Urinary bladder (tissue), 4 donors: Measurements from ENCODE around the gene ME3. TPM values are rescaled to one million over a fixed set of nuclear protein-coding genes. Genes with fewer than 3 reads are reported as not detected.

Experiments
- DNase-seq: peaks from one replicate; pipeline ENCODE4 v3.0.0-alpha.2; 2015; ENCODE audit errors: extremely low spot score
- H3K27ac ChIP-seq: one replicate; pipeline ENCODE4 v1.5.1; 2013; ENCODE audit warnings: low read depth, mild to moderate bottlenecking, moderate library complexity
- H3K36me3 ChIP-seq: one replicate; pipeline ENCODE4 v1.6.1; 2013; ENCODE audit warnings: mild to moderate bottlenecking, moderate library complexity; ENCODE audit not compliant: insufficient read depth
- H3K4me1 ChIP-seq: one replicate; pipeline ENCODE4 v1.6.1; 2013; ENCODE audit warnings: mild to moderate bottlenecking, moderate library complexity; ENCODE audit not compliant: insufficient read depth
- H3K4me3 ChIP-seq: one replicate; pipeline ENCODE4 v1.5.1; 2013; ENCODE audit warnings: low read depth, low read length
- WGBS: extraction: QIAGEN DNeasy Blood & Tissue Kit; methylation state at CpG from one replicate; pipeline ENCODE4 v1.1.7; 2013; 5-methylcytosine and 5-hydroxymethylcytosine counted together
- polyA plus RNA-seq: library from polyadenylated mRNA; stranded (reverse); fragments of 200-250 nt; gene quantifications from one replicate; pipeline ENCODE4 v1.2.3, GENCODE V29; 2013
- total RNA-seq: library from RNA; depleted of rRNA; stranded (reverse); fragments of >200 nt; gene quantifications from one replicate; pipeline ENCODE4 v1.2.3, GENCODE V29; 2014
- donor health status: healthy with polysubstance abuse.
- donor health status: healthy.

The ME3 gene
- total and polyA plus RNA-seq, 2 donors = 17.6 to 52.2 TPM

GRCh38 chr11:86487671-86488070, 184.7 kb downstream of the ME3 start:
- no peaks in the 10 kb centered on the region for H3K4me1 ChIP-seq
- DNase-seq = no peak
- H3K4me3 ChIP-seq = no peak overlapping the region
- H3K27ac ChIP-seq = no peak overlapping the region
- no peaks in the 10 kb centered on the region for H3K36me3 ChIP-seq
- 95% methylated on average over 7 of the region's 7 CpGs for WGBS

- 59% methylated on average over 5 of the region's 5 CpGs for WGBS
- Histone ChIP-seq H3K27ac (no peak overlapping the region), H3K4me3 (no peak overlapping the region), H3K36me3 (no peaks in the 10 kb centered on the region), H3K4me1 (no peaks in the 10 kb centered on the region)
- DNase-seq = no peak
These were observed 186.0 kb downstream of the ME3 start for GRCh38 chr11:86486261-86487030.

- Histone ChIP-seq H3K4me1 (no peaks in the 10 kb centered on the region), H3K36me3 (no peaks in the 10 kb centered on the region), H3K4me3 (no peak overlapping the region), H3K27ac (no peak overlapping the region)
- DNase-seq = no peak
- WGBS = 89% methylated on average over 1 of the region's 1 CpG
These were observed 187.6 kb downstream of the ME3 start for GRCh38 chr11:86484795-86485166.

GRCh38 chr11:86483940-86484794, 188.2 kb downstream of the ME3 start:
- DNase-seq = no peak
- WGBS = 47% methylated on average over 7 of the region's 7 CpGs
- H3K27ac ChIP-seq = no peak overlapping the region
- H3K36me3 ChIP-seq = no peaks in the 10 kb centered on the region
- H3K4me1 ChIP-seq = no peaks in the 10 kb centered on the region
- H3K4me3 ChIP-seq = no peak overlapping the region

- Histone ChIP-seq H3K4me3 (no peak overlapping the region), H3K27ac (no peak overlapping the region), H3K36me3 (no peaks in the 10 kb centered on the region), H3K4me1 (no peaks in the 10 kb centered on the region)
- DNase-seq = no peak
- WGBS = 78% methylated on average over 3 of the region's 3 CpGs
These were observed 188.8 kb downstream of the ME3 start for GRCh38 chr11:86483610-86483939.

GRCh38 chr11:86482692-86483091, 189.7 kb downstream of the ME3 start:
- no peak for DNase-seq
- WGBS = 63% methylated on average over 2 of the region's 2 CpGs
- Histone ChIP-seq H3K27ac (no peak overlapping the region), H3K36me3 (no peaks in the 10 kb centered on the region), H3K4me1 (no peaks in the 10 kb centered on the region), H3K4me3 (no peak overlapping the region)

GRCh38 chr11:86481399-86481798, 191.0 kb downstream of the ME3 start:
- WGBS = 94% methylated on average over 1 of the region's 1 CpG
- no peak for DNase-seq
- Histone ChIP-seq H3K27ac (no peak overlapping the region), H3K4me3 (no peak overlapping the region), H3K4me1 (no peaks in the 10 kb centered on the region), H3K36me3 (no peaks in the 10 kb centered on the region)

GRCh38 chr11:86478348-86478747, 194.1 kb downstream of the ME3 start:
- no peak for DNase-seq
- no peak overlapping the region for H3K4me3 ChIP-seq
- H3K36me3 ChIP-seq = no peaks in the 10 kb centered on the region
- H3K27ac ChIP-seq = no peak overlapping the region
- H3K4me1 ChIP-seq = no peaks in the 10 kb centered on the region

GRCh38 chr11:86477495-86478155, 194.8 kb downstream of the ME3 start:
- no peak for DNase-seq
- Histone ChIP-seq H3K27ac (no peak overlapping the region), H3K4me1 (no peaks in the 10 kb centered on the region), H3K36me3 (no peaks in the 10 kb centered on the region), H3K4me3 (no peak overlapping the region)
- WGBS = 54% methylated on average over 5 of the region's 5 CpGs

GRCh38 chr11:86476109-86476861, 196.1 kb downstream of the ME3 start:
- H3K4me1 ChIP-seq = no peaks in the 10 kb centered on the region
- H3K36me3 ChIP-seq = no peaks in the 10 kb centered on the region
- H3K27ac ChIP-seq = no peak overlapping the region
- WGBS = 69% methylated on average over 6 of the region's 6 CpGs
- no peak for DNase-seq
- no peak overlapping the region for H3K4me3 ChIP-seq

GRCh38 chr11:86475027-86475426, 197.4 kb downstream of the ME3 start:
- WGBS = 94% methylated on average over 3 of the region's 3 CpGs
- no peak for DNase-seq
- Histone ChIP-seq H3K27ac (no peak overlapping the region), H3K36me3 (no peaks in the 10 kb centered on the region), H3K4me1 (no peaks in the 10 kb centered on the region), H3K4me3 (no peak overlapping the region)

GRCh38 chr11:86473991-86474833, 198.2 kb downstream of the ME3 start:
- no peak for DNase-seq
- Histone ChIP-seq H3K27ac (no peak overlapping the region), H3K36me3 (no peaks in the 10 kb centered on the region), H3K4me1 (no peaks in the 10 kb centered on the region), H3K4me3 (no peak overlapping the region)
- WGBS = 77% methylated on average over 10 of the region's 10 CpGs
